ENCODE measurements around the gene TANGO2.

TANGO2 gene

DNA sequence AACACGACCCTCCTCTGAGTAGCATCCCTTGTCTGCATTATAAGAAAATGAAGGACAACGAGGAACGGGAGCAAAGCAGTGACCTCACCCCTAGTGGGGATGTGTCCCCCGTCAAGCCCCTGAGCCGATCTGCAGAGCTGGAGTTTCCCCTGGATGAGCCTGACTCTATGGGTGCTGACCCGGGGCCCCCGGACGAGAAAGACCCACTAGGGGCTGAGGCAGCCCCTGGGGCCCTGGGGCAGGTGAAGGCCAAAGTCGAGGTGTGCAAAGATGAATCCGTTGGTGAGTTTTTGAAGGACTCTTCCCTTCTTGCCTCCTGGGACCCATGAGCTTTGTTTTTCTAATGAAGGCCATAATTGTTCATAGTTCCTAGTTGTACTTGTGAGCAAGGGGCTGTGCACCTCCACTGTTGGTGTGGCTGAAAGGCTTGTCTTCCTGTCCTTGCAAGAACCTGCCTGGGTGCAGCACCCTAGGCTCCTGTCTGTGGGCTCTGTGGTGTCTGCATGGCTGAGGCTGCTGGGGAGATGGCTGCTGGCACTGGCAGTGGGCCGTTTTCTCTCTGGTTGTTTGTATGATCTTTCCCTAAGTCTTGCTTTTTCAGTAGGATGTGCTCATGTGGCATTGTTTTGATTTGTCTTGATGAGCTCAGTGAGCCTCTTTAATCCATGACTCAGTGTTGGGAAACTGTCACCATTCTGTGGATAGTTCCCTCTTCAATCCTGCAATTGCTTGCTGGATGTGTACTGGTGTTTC, 69.2 kb downstream of the TANGO2 start:
- DNase-seq, result no peak

DNA sequence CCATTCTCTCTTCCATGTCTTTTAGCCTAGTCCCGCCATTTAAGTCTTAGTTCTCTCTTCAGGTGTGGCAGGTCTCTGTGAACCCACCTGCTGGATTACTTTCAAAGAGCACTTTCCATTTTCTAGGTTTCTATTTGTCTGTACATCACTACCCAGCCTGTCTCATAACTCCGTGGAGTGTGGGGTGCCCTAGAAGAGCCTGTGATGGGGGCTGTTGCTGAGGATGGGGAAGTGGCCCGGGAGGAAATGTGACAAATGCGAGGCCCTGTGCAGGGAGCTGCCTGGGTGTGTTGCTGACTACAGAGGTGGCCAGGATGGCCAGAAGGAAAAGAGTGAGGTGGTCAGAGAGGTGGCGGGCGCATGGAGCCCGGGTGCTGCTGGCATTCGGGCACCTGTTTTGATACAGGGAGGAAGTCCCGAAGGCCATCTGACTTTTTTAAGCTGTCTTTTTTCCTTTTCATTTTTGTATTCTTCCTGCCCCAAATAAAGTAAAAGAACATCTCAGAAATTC, 69.9 kb downstream of the TANGO2 start:
- DNase-seq, result no peak

DNA sequence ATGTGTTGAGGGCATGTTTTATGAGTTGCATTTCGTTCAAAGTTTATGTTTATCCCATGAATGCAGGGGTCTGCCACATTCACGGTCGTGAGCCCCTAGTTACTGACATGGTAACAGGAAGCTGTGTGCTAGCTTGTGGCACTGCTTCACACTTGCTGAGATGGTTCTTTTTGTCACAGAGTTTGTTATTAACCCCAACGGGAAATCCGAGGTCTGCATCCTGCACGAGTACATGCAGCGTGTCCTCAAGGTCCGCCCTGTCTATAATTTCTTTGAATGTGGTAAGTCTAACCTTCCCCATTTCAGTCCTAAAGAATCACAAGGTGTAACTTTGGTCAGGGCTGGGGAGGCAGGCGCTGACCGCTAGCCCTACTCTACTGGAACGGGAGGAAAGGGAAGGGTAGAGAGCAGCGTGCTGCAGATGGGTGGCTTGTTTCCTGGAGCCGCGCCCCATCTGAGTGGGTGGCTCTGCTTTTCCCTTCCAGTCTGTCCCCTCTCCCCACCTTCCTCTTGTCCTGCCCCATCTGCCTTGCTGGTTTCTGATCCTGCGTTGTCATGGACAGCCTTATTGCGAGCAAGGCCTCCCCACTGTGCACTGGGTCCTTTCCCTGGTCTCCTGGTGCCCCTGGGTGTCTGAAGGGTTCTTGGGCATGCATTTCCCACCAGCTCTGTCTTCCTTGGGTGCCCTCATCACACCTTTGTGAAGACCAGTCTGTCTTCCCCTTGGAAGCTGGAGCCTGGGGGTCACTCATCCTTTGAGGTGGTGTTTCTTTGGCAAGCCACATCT, 71.0 kb downstream of the TANGO2 start:
- no peak for DNase-seq

DNA sequence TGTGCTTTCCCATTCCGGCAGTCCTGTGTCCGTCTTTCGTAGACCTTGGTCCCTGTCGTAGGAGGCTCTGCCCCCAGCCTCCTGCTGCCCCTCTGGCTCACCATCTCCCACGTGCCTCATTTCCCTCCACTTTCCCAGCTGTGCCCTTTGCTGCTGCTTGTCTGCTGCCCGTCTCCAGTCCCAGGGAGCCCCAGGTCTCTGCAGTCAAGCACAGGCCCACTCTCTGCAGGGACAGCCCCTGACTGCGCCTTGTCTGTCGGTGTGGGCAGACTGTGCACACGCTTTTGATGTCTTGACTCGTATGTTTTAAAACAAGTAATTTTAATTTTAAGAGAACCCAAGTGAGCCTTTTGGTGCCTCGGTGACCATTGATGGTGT, 71.6 kb downstream of the TANGO2 start:
- no peak for DNase-seq

DNA sequence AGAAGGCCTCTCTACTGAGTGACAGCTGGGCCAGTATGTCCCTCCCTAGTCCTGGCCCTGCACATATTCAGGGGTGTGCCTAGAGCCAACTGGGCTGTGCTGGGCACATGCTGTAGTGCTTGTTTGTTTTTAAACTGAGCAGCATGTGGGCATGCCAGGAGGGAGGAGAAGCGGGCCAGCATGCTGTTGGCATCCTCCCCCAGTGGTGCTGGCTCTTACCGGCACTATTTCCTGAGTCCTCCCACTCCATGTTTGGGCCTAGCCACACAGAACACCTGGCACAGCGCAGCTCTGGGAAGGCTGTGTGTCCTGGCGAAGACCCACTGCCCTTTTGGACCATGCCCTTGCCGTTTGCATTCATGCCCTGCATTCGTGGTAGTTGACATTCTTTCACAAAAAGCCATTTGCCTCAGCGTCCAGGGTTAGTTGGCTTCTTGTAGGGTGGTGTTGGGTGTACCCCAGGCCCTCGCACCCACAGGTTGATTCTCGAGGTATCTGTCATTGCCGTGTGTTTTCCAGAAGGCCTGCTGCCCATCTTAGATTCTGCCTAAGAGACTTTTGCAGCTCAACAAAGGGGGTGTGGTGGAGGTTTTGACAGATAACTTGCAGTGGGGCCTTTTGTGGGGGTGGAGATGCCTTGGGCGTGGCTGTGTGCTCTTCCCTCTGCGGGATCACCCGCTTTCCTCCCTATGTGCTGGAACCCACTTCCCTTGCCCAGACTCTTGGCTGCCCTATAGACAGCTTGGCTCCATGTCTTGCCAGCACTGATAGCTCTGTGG, 72.7 kb downstream of the TANGO2 start:
- no peak for DNase-seq

DNA sequence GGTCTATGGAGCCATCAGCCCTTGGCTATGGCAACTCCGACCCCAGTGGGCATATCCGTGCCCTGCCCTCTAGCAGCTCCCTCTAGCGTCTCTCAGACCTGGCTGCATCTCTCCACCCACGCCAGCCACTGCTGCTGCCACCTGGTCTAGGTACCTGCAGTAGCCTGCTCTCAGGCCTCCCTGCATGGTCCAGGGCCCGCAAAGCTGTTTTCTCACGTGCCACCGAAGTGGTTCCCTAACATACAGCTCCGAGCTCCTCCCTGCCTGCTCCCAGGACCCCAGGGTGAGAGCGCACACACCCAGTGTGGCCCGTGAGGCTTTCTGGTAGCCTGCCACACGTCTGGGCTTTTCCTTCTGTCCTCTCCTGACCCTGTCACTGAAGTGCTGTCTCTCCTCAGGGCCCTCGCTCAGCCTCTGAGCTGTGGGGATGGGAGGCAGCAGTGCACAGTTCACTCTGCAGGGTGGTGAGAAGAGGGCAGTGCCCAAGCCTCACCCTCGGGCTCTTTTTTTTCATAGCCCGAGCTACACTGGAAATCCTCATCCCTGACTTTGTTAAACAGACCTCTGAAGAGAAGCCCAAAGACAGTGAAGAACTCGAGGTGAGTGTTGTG, 73.4 kb downstream of the TANGO2 start:
- DNase-seq, result no peak

DNA sequence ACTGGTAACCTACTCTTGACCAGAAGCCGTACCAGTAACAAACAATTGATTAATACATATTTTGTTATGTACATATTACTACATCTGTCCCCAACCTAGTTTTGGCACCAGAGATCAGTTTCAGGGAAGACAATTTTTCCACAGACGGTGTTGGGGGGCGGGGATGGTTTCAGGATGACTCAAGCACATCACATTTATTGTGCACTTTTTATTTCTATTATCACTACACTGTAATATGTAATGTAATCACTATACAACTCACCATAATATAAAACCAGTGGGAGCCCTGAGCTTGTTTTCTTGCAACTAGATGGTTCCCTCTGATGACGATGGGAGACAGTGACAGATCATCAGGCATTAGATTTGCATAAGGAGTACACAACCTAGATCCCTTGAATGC, 74.6 kb downstream of the TANGO2 start:
- DNase-seq, result no peak

DNA sequence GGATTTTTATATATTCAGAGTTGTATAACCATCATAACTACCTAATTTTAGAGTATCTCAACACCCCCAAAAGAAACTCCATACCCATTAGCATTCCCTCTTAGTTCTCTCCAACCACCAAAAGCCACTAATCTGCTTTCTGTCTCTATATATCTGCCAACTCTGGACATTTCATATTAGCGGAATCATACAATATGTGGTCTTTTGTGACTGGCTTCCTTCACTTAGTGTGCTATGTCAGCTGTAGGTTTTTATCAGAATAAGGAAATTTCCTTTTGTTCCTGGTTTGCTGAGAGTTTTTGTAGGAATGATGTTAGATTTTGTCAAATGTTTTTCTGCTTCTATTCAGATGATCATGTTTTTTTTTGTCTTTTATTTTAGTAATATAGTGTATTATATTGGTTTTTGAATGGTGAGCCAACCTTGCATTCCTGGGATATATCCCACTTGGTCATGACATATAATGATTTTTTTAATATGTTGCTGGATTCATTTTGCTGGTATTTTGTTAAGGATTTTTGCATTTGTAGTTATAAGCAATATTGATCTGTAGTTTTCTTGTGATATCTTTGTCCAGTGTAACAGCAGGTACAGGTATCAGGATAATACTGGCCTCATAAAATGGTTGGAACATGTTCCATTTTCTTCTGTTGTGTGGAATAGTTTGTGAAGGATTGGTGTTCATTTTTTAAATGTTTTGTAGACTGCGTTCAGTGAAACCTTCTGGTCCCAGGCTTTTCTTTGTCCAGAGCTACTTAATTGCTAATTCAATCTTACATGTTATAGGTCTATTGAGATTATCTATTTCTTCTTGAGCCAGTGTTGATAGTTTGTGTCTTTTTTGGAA, 75.9 kb downstream of the TANGO2 start:
- no peak for DNase-seq

DNA sequence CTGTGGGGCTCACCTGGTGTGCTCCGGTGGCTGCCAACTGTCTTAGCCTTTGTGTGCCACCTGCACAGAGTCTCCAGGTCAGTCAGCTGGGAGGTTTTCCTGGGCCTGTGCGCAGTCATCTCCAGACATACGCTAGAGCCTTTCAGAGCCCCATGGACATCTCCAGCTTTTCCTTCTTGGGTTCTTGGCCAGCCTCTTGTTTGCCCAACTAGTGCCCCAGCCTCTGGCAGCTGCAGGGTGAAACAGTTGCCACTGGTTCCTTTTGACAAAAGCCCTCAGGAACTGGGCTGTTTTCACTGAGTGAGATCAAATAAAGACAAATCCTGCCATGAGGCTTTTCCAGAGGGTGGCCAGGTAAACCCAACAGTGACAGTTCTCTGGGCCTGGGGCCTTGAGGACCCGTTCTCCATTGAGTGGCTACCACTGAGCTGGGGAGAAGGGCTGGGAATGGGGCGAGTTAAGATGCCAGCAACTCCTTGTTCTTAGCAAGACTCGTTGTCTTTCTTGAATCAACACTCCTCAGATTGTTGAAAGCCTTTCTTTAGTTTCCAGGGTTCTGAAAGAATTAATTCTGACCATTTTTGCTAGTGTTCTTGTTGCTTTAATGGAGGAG, 78.3 kb downstream of the TANGO2 start:
- DNase-seq, result no peak

DNA sequence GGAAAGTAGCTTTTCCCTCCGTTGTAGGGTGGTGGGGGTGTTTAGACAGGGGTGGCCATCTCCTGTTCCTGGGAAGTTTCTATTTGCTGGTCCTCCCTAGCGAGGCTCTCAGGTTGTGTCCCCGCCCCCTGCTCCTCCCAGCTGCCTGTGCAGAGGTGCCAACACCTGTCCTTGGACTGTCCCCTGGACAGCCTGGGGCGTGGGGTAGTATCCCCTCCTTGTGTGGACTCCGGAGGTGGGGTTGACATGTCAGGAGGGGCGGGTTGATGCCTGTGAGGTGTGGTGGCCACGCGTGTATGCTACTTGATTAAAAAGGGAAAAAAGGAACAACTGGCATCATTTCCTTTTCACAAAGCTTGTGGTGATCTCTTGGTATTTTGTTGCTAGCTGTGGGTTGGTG, 80.7 kb downstream of the TANGO2 start:
- no peak for DNase-seq

DNA sequence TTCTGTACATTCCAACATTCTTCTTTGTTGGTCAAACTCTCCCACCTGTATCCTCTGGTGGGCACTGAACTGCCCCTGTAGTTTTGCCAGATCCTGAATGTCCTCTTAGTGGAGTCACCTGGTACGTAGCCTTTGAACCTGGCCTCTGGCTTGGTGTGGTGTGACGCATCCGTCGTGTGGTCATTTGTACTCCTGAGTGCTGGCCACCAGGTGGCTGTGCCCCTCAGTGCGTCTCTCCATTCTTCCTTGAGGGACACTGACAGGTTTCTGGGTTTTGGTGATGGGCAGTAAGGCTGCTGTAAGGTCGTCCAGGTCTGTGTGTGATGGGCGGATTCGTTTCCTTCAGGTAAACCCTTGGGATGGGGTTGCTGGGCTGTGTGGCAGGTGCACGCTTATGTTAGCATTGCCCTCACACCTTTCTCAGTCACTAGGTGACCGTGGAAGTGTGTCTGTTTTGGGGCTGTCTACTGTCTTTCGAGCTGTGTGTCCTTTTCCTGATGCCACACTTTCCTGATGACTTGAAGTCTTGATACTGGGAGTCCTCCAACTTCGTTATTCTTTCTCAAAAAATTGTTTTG, 81.4 kb downstream of the TANGO2 start:
- DNase-seq, result no peak

DNA sequence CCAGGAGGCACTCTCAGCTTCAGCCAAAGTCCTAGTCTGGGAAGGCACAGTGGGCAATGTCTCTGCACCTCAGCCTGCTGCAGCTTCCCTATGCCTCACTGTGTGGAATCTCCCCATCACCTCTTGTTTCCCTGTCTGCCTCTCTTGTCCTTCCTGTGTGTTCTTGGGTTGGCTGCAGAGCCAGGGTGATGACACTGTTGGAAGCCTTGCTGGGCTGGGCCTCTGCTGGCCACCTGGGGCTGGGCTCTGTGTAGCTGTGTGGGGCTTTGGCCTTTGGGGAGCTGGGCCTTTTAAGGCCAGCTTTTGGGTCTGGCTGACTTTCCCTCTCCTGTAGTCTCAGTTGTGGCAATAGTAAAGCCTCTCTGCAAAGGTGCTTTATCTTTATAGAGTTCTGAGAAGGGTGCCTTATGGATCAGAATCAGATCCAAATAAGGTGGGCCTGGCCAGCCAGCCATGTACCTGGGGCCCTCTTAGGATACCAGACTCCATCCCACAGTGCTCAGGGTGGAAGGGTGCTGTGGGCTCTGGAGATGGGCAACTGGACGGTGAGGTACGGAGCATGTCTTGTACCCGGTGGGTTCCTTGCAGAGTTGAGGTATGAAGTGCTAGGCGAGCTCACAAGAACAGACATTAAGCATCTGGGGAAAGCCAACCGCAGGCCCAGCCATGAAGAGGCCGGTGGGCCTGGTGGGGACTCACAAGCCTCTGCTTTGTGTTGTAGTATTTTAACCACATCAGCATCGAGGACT, 84.7 kb downstream of the TANGO2 start:
- no peak for DNase-seq

DNA sequence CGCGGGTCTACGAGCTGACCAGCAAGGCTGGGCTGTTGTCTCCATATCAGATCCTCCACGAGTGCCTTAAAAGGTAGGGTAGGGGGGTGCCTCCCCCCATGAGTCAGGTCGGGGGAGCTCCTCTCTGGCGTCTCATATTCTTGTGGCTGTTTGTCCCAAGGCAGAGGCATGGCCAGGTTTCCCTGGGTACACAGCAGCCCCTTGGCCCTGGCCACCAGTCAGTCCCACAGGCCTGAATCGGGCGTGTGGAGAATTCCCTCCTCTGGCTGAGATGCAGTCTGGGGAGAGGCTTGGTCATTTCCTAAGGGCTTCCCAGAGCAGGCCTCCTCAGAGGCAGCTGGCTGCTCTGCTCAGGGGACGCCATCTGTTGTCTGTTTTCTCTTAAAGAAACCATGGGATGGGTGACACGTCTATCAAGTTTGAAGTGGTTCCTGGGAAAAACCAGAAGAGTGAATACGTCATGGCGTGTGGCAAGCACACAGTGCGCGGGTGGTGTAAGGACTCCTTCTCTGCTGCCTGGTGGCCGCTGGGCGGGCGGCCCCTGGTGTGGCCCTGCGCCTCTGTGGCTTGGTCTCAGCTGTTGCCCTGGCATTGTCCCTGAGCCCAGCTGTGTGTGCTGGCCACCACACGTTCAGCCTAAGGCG, 85.4 kb downstream of the TANGO2 start:
- DNase-seq, result no peak

DNA sequence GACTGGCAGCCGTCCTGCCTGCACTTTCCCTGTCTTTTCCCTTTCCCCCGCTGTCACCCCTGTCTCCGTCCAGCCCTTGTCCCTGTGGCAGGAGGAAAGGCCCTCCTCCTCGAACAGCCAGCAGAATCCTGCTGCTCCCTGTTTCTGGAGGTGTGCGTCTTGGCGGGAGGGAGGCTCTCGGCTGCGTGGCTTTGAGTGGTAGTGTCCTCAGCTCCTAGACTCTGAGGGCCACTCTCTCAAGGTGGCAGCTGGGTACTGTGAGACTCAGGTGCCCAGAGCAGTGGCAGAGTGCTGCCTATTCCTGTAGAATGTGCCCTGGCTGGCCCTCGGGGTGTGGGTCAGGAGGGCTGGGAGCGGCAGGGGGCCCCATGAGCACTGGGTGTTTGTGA, 85.9 kb downstream of the TANGO2 start:
- DNase-seq, result no peak

DNA sequence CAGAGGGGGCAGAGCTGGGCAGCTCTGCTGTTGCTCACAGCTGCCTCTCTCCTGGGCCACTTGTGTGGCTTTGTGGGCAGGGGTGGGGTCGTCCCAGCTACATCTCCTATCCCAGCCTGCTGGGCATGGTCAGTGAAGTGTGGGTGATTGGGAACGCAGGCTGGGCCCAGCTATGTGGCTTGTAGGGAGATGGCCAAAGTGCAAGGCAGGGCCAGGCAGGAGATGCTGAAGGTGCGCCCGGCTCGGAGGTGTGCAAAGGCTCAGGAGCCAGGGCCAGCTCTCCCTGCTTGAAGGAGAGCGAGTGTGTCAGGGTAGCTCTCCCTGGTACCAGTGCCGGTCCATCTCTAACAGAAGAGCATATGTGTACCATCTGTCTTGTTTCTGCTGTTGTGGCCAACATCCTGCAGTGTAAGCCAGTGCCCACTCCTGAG, 86.6 kb downstream of the TANGO2 start:
- no peak for DNase-seq

DNA sequence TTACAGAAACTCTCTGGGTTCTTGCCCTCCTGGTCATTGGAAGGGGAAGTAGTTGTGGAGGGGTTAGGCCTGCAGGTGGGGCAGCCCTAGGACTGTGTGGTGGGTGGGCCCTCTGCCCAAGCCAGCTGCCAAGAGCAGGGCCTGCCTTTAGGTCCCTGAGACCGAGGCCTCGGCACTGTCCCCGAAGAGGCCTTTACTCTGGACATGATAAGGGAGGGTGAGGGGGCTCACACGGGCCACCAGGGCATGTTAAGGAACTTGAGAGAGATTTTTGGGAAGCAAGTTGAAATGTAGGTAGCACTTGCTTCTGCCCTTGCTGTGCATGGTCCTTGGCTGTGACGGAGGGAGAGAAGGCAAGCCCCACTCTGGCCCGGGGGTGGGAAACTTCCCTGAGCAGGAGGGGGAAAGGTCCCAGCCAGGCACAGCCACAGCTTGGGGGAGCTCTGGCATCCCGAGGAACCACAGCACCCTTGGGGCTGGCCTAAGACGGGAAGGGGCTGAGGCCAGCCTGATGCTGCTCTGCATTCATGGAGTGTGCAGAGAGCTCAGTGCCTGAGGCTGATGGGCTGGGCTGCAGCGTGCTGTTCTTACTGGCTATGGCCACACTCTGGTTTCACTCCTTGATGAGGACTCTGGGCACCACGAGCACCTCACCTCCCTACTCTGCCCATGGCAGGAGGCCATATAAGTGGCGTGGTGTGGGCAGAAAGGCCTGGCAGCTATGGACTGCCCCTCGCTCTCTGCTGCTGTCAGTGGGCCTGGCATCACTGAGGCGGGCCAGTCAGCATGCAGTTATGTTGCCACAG, 87.2 kb downstream of the TANGO2 start:
- no peak for DNase-seq

DNA sequence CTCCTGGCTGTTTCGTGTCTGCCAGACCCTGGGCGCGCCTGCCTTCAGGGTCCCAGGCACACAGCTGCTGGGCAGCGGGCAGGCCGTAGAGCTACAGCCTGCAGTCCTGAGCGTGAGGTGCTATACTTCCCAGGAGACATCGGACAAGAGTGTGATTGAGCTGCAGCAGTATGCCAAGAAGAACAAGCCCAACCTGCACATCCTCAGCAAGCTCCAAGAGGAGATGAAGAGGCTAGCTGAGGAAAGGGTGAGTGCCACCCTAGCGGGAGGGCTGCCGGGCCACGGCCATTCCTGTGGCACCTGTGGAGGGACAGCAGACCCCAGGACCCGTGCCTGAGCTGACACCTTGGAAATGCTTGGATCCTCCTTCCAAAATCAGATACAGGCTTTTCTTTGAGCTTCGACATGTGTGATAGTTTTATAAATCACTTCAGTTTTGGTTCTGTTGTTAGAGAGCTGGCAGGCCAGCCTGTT, 87.9 kb downstream of the TANGO2 start:
- DNase-seq, result no peak

DNA sequence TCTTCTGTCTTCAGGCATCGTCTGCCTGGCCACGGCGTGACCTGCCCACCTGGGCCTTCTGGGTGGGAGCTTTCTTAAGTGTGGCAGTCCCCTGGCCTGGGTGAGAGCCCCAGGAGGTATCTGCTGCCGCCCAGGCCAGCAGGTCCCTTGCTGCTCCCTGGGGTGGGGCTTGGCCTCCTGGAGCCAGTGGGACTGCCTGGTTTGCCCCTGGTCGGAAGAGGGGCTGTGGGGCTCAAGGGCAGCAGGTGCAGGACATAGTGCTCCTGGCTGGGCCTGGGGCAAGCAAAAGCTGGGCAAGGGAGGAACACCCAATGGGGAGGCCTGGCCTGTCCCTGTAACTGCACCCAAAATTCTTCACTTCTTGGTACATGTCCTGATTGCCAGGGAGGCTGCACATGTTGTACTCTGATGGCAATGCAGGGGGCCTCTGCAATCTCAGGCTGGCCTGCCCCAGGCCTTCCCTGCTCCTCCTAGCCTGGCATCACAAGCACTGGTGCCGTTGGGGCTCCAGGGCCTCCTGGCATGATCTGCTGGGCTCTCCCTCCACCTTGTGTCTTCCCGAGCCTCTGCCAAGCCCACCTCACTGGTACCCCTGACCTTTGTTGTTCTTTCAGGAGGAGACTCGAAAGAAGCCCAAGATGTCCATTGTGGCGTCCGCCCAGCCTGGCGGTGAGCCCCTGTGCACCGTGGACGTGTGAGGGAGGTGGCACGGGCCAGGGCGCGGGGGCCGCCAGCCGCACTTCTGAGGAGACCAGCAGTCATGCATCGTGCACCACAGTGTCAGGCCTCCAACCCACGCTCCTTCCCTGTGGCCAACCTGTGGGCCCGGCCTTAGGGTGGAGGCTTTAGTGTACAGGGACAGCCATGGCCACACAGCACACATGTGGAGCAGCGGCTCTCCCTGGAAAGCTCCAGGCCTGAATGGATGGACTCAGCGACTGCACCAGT, 88.8 kb downstream of the TANGO2 start:
- DNase-seq, result no peak

Data from 8988T (cell line).